CD1c-positive myeloid dendritic cell (primary cell): Measurements from ENCODE around the gene LRCH1.

Experiments used
- DNase-seq: peaks from one replicate; pipeline ENCODE4 v3.0.0-alpha.2; 2016; ENCODE audit errors: extremely low spot score

LRCH1 gene

GRCh38 chr13:46636451-46636850 lies 83.5 kb downstream of the LRCH1 start:
- DNase-seq = no peak

- DNase-seq = no peak
Observed at GRCh38 chr13:46637213-46637612, 84.2 kb downstream of the LRCH1 start.

GRCh38 chr13:46638262-46638661 lies 85.3 kb downstream of the LRCH1 start:
- no peak for DNase-seq

- DNase-seq = no peak
Observed at GRCh38 chr13:46639033-46639981, 86.3 kb downstream of the LRCH1 start.

- peak; percentile 49 for DNase-seq
Observed at GRCh38 chr13:46640843-46641242, 87.9 kb downstream of the LRCH1 start.

- peak; percentile 12 for DNase-seq
Observed at GRCh38 chr13:46641274-46642081, 88.5 kb downstream of the LRCH1 start.

- no peak for DNase-seq
Observed at GRCh38 chr13:46642254-46642653, 89.3 kb downstream of the LRCH1 start.

- DNase-seq = no peak
Observed at GRCh38 chr13:46643165-46643777, 90.3 kb downstream of the LRCH1 start.

GRCh38 chr13:46644816-46645215 lies 91.8 kb downstream of the LRCH1 start:
- DNase-seq = no peak

- no peak for DNase-seq
Observed at GRCh38 chr13:46647512-46648065, 94.6 kb downstream of the LRCH1 start.

GRCh38 chr13:46648166-46648607 lies 95.2 kb downstream of the LRCH1 start:
- DNase-seq = no peak

GRCh38 chr13:46649816-46650215 lies 96.8 kb downstream of the LRCH1 start:
- DNase-seq = no peak

- DNase-seq = no peak
Observed at GRCh38 chr13:46654951-46655350, 102.0 kb downstream of the LRCH1 start.

GRCh38 chr13:46655377-46656180 lies 102.6 kb downstream of the LRCH1 start:
- DNase-seq = no peak

GRCh38 chr13:46656786-46657185 lies 103.8 kb downstream of the LRCH1 start:
- DNase-seq = no peak

- no peak for DNase-seq
Observed at GRCh38 chr13:46659413-46660065, 106.6 kb downstream of the LRCH1 start.

- DNase-seq = no peak
Observed at GRCh38 chr13:46660416-46660815, 107.4 kb downstream of the LRCH1 start.

- DNase-seq = no peak
Observed at GRCh38 chr13:46660857-46661256, 107.9 kb downstream of the LRCH1 start.

GRCh38 chr13:46662690-46663089 lies 109.7 kb downstream of the LRCH1 start:
- DNase-seq = no peak

- DNase-seq = no peak
Observed at GRCh38 chr13:46663206-46664037, 110.5 kb downstream of the LRCH1 start.
